Lower leg skin (tissue), 4 donors: ENCODE results near the gene HEBP1. TPM values are rescaled to one million over a fixed set of nuclear protein-coding genes. Genes with fewer than 3 reads are reported as not detected.
"Not testable (repeated sequence)": the region's sequence is repeated elsewhere in the genome, so short reads cannot be mapped to it uniquely, and the experiment has no call there.

ENCODE experiments used
- DNase-seq, 2 donors: peaks; one replicate each; pipeline ENCODE4 v3.0.0-alpha.2; 2019; ENCODE audit warnings: low spot score in 2 of 2
- H3K4me3 ChIP-seq: fragments of 200-600 bp; sonication (generic); 2 replicates; pipeline ENCODE4 v1.5.1; 2017; ENCODE audit warnings: mild to moderate bottlenecking, low read depth; ENCODE audit not compliant: poor library complexity, severe bottlenecking
- CTCF ChIP-seq, 3 donors: fragments of 450-650 bp; IDR thresholded peaks; one replicate each; pipeline ENCODE4 v1.5.1; 2016; ENCODE audit warnings: antibody characterized with exemption in 3 of 3, mild to moderate bottlenecking in 3 of 3, moderate library complexity in 2 of 3
- POLR2A ChIP-seq, 2 donors: fragments of 450-650 bp; IDR thresholded peaks; one replicate each; pipeline ENCODE4 v1.6.1; 2016 to 2017; ENCODE audit warnings: antibody characterized with exemption in 2 of 2, mild to moderate bottlenecking in 1 of 2, moderate library complexity in 1 of 2
- WGBS, 2 donors: methylation state at CpG; one replicate each; pipeline ENCODE4 v1.1.5; 2018; 5-methylcytosine and 5-hydroxymethylcytosine counted together
- intact Hi-C: fragments of 100-400 bp; cut with DNase I; formaldehyde crosslinking; loops from one replicate; pipeline ENCODE4 v1.15.0; 2023; ENCODE audit warnings: low total_unique reads
- total RNA-seq, 4 donors: library from RNA; depleted of rRNA; stranded (reverse); fragments of >200 nt; gene quantifications; one replicate each; pipeline ENCODE4 v1.1.0, GENCODE V29; 2016

Gene HEBP1
- total RNA-seq, 4 donors from 2014 or later, result 34.1 to 41.5 (median 37.5) TPM

GRCh38 chr12:13036881-13037280, 36.8 kb upstream of the HEBP1 start:
- 97% methylated on average over 3 of the region's 3 CpGs for WGBS, 2 donors
- intact Hi-C loops, result no loop called here
- H3K4me3 ChIP-seq, result no peak overlapping the region
- no peak for DNase-seq
- TF ChIP-seq POLR2A (IDR thresholded peaks at IDR 0.05) (no peak), CTCF (IDR thresholded peaks at IDR 0.05) (no peak)

- WGBS, 2 donors, result 82 to 83% methylated on average over 5 of the region's 5 CpGs
- DNase-seq, intact Hi-C loops, H3K4me3 ChIP-seq: not testable (repeated sequence)
These were observed 35.3 kb upstream of the HEBP1 start for GRCh38 chr12:13035335-13035734.

GRCh38 chr12:13033476-13033875, 33.4 kb upstream of the HEBP1 start:
- no peak for TF ChIP-seq POLR2A (IDR thresholded peaks at IDR 0.05)
- TF ChIP-seq CTCF (IDR thresholded peaks at IDR 0.05), result no peak
- WGBS, 2 donors, result 80 to 83% methylated on average over 5 of the region's 5 CpGs
- no peak for DNase-seq
- intact Hi-C loops, result no loop called here
- H3K4me3 ChIP-seq, result no peak overlapping the region

GRCh38 chr12:13032164-13032563, 32.1 kb upstream of the HEBP1 start:
- intact Hi-C loops, result no loop called here
- no peak for DNase-seq
- no peak overlapping the region for H3K4me3 ChIP-seq
- 97 to 98% methylated on average over 2 of the region's 2 CpGs for WGBS, 2 donors
- TF ChIP-seq POLR2A (IDR thresholded peaks at IDR 0.05) (no peak), CTCF (IDR thresholded peaks at IDR 0.05) (no peak)

DNA sequence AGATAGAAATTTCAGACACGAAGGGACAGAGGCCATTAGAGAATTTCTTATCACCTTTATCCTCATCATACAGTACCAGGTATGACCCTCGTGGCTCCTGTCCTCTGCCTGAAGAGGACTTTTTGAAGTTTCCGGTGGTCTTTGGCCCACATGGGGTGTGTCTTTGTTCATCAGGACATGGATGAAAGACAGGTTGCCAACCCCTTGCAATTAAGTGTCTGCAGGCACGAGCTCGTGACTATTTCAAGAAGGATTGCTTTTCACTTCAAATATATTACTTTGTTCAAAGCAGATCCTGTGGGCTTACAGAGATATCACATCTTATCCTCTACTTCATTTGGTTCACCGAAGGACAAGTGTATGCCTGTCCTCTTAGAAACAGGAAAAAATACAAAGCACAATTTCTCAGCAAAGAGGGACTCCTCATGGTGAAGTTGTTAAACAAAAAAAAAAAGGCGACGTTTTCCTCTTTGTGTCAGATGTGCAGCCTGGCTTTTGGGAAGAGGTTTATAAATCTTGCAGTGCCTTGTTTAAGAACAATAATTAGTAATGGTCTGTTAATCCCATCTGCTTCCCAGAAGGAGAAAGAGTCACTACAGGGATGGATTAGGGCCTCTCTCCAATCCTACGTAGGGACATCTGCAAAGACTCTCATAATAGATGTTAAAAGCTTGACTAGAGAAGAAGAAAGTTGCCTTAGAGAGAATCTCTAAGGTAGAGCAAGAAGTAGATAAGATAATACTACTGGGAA, 30.7 kb upstream of the HEBP1 start:
- TF ChIP-seq POLR2A (IDR thresholded peaks at IDR 0.05), result no peak
- TF ChIP-seq CTCF (IDR thresholded peaks at IDR 0.05), result no peak
- no peak overlapping the region for H3K4me3 ChIP-seq
- DNase-seq, result no peak
- 72 to 84% methylated on average over 9 of the region's 9 CpGs for WGBS, 2 donors
- intact Hi-C loops, result no loop called here

DNA sequence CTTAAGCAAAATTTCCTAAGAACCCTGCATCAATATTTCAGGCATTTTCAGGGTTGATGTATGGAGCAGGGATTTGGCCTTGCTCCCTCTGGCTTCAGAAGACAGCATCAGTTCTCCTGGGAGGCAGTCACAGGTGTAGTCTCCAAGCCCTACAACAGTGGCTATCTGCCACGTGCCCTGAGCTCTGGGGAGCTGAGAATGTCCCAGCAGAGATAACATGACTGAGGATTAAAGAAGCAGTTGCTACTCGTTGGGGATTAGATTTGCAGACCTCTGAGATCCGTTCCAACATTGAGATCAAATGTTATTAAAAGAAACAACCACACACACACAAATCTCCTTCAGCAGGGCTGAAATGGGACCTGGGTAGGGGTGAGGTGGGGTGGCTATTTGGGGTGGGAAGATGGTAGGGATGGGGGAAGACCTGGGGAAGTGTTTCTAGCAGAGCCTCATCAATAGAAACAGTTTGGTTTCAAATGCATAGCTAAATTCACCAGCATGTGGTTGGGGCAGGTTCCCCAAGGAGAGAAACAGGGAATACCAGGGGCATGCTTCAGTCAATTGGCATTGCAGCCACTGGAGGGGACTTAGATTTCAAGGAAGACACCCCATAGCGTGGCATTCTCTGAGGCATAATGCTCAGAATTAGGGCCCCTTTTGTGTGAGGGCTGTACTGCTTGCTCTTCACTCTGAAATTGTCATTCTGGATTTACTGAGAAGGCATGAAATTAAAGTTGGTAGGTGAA, 28.9 kb upstream of the HEBP1 start:
- intact Hi-C loops, result loop anchor here (10.0 kb wide), 1 partner anchor 186 kb away; no protein-coding TSS in a partner anchor
- TF ChIP-seq CTCF (IDR thresholded peaks at IDR 0.05) (no peak), POLR2A (IDR thresholded peaks at IDR 0.05) (no peak)
- no peak overlapping the region for H3K4me3 ChIP-seq
- DNase-seq, result no peak
- WGBS, 2 donors, result 87 to 90% methylated on average over 4 of the region's 4 CpGs
